ENCODE results near the gene CDC42BPB.
A peak's percentile ranks its signal among the peaks of the same experiment; 100 is the strongest.
"Not testable (repeated sequence)": the region's sequence is repeated elsewhere in the genome, so short reads cannot be mapped to it uniquely, and the experiment has no call there.

The CDC42BPB gene

DNA sequence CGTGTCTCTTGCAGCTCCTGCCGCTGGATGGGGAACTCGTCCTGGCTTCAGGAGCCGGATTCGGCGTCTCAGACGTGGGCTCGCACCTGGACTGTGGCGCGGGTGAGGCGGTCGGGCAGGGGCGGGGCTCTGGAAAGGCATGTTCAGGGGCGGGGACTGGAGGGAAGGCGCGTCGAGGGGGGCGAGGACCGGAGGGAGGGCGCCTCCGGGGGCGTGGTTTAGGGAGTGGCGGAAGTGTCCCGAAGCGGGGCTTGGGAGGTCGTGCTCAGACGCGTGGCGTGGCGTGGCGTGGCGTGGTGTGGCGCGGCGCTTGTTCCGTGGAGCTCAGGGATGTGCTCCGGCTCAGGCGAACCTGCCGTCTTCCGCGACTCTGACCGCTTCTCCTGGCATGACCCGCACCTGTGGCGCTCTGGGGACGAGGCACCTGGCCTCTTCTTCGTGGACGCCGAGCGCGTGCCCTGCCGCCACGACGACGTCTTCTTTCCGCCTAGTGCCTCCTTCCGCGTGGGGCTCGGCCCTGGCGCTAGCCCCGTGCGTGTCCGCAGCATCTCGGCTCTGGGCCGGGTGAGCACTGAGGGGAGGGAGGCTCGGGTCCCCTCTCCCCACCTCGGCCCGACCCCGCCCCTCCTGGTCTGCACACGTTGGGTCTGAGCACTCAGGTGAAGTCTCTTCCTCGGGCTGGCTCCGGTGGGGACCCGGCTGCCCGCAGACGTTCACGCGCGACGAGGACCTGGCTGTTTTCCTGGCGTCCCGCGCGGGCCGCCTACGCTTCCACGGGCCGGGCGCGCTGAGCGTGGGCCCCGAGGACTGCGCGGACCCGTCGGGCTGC lies 128.7 kb downstream of the CDC42BPB start:
- DNase-seq (ENCODE audit: low read depth), result peak; percentile 61

DNA sequence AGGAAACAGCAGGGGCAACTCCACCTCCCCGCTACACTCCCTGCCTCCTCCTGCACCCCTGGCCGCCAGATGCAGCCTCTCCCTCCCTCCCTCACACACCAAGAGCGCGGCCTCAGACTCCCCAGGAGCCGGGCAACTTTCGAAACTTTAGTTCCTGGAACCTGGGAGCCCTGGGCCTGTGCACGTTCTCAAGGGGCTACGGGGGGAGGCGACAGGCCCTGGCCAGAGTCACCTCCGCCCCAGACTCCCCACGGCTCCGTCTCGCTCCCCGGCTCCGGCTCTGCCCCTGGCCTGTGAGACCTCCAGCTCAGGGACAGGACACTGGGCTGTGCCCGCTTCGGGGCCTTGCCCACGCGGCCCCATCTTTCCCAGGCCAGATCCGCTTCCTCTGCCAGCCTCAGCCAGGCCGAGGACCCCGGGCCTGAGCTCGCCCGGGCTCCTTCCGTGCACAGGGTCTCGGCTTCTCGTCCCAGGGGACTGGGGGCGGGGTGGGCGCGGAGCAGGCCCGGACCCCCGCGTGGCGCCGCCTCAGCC lies 129.4 kb downstream of the CDC42BPB start:
- DNase-seq (ENCODE audit: low read depth), result no peak

DNA sequence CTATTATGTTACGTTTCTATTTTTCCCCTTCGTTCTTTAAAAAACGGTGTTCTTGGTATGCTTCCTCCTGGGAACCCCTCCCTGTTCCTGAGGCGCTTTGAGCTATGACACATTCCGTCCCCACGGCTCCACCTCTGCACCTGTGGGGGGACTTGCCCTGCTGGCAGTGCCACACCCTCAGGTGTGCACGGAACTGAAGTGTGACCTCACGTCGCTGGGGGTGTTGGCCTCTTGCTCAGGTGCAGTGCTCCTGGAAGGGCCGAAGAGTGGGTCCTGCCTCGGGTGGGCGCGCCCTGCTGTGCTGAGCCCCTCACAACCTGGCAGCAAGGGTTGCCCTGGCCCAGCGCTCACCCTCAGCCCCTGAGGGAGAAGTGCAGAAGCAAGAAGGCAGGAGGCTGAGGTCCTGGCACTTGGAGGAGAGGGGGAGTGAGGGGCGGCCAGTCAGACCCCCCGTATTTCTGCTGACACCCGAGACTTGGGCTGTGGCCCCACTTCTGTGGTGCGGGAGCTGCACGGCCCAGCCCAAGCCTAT lies 129.9 kb downstream of the CDC42BPB start:
- DNase-seq (ENCODE audit: low read depth), result no peak

GRCh38 chr14:102926840-102927239 lies 130.5 kb downstream of the CDC42BPB start:
- DNase-seq (ENCODE audit: low read depth), result not testable (repeated sequence)

- DNase-seq (ENCODE audit: low read depth), result no peak
Measured at GRCh38 chr14:102926104-102926503, 131.2 kb downstream of the CDC42BPB start.

DNA sequence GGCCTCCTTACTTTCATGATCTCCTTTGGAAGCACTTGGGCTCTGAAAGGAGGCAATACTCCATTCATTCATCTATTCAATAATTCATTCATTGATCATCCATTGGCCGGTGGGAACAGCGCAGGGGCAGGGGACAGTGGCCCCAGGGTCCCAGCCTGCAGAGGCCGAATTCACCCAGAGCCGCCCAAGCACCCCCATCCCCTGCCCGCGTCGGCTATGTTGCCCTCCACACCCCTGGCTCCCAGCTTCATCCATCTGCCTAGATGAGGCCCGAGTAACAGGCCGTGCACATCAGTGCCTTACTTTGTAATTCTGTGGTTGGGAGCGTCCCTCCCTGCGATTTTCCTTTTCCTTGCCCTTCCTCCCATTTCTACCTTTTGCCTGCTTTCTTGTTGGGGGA lies 131.7 kb downstream of the CDC42BPB start:
- no peak for DNase-seq (ENCODE audit: low read depth)

DNA sequence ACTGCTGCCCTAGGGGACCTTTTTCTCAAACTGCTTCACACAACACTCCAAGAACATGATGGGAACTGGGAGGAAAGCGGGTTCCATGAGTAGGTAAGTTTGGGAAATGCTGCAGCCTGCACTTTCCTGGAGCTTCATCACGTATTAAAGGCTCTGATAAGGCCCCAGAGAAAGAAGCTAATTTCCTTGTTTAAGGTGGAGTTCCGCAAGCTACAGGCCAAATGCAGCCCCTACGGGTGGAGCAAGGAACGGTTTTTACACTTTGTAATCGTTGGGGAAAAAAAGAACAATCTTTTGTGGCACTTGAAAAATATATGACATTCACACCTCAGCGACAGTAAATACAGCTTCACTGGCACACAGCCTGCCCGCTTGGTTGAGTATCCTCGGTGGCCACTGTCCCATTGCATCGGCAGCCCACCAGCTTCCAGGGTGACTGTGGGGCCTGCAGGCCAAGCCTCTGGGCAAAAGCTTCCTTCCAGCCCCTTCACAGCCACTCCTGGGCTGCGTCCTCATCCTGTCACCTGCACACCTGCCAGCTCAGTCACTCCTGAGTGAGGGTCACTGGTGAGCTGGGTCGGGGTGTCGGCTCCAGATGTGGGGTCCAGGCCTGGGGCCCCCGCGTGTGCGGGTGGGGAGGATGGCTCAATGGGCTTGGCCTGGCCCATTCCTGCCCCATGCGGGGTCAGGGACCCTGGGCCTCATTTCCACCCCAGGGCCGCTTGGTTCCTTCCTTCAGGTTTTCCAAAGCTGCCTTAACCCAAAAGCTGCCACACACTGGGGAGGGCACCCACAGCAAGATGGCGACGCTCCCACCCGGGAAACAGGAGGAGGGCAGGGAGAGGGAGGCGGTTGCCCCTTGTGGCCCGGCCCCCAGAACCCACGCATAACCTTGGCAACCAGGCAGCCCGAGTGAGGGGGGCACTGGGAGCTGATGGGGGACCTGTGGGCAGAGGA lies 132.4 kb downstream of the CDC42BPB start:
- DNase-seq (ENCODE audit: low read depth), result no peak

- DNase-seq (ENCODE audit: low read depth), result no peak
Measured at GRCh38 chr14:102923925-102924486, 133.3 kb downstream of the CDC42BPB start.

DNA sequence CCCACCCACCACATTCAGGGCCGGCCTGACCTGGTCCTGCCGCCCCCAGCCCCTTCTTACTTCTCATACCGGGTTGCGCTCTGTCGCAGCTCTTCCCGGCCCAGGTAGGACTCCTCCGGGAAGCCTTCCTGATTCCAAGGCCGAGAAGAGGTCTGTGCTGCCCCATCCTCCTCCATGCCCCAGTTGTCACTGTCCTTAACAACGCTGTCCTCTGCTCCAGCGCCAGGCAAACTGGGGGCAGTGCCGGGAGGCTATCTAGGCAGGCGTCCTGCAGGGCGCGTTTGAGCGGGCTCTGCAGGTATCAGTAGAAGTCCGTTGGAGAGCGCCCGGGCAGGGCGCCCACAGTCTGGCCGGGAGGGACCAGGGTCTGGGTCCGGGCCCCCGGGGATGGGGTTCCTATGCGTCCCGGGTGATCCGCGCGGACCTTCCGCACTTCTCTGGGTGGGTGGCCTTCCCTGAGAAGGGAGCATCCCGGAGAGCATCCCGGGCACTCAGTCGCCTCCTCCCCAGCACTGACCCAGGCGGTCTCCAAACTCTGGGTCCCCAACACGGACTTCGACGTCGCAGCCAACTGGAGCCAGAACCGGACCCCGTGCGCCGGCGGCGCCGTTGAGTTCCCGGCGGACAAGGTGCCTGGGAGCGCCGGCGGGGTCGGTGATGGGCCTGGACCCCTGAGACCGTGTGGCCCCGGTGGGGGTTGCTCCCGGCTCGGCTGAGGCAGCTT lies 134.0 kb downstream of the CDC42BPB start:
- no peak for DNase-seq (ENCODE audit: low read depth)

- DNase-seq (ENCODE audit: low read depth), result no peak
Measured at GRCh38 chr14:102922490-102923200, 134.7 kb downstream of the CDC42BPB start, which contains the start of gene AMN. Gene AMN (plus strand): TSS chr14:102922663. CDS start chr14:102922689, 26 bp downstream.

GRCh38 chr14:102920998-102921304 lies 136.4 kb downstream of the CDC42BPB start:
- DNase-seq (ENCODE audit: low read depth), result no peak

DNA sequence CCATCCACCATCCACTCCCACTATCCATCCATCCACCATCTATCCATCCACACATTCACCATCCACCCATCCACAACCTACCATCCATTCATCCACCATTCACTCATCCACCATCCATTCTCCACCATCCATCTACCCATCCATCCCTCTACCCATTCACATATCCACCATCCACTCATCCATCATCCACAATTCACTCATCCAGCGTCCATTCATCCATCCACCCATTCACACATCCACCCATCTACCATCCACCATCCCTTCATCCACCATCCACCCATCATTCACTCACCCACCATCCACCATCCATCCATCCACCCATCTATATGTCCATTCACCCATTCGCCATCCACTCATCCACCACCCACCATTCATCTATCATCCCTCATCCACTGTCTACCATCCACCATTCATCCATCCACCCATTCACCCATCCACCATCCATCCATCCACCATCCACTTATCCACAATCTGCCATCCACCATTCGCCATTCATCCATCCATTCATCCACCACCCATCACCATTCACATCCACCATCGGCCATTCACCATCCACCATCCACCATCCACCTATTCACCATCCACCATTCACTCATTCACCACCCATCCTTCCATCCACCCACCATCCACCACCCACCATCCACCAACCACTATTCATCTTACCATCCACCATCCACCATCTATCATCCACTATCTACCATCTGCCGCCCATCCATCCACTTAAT lies 136.9 kb downstream of the CDC42BPB start:
- DNase-seq (ENCODE audit: low read depth), result no peak

GRCh38 chr14:102918438-102918837 lies 138.9 kb downstream of the CDC42BPB start:
- DNase-seq (ENCODE audit: low read depth), result no peak

DNA sequence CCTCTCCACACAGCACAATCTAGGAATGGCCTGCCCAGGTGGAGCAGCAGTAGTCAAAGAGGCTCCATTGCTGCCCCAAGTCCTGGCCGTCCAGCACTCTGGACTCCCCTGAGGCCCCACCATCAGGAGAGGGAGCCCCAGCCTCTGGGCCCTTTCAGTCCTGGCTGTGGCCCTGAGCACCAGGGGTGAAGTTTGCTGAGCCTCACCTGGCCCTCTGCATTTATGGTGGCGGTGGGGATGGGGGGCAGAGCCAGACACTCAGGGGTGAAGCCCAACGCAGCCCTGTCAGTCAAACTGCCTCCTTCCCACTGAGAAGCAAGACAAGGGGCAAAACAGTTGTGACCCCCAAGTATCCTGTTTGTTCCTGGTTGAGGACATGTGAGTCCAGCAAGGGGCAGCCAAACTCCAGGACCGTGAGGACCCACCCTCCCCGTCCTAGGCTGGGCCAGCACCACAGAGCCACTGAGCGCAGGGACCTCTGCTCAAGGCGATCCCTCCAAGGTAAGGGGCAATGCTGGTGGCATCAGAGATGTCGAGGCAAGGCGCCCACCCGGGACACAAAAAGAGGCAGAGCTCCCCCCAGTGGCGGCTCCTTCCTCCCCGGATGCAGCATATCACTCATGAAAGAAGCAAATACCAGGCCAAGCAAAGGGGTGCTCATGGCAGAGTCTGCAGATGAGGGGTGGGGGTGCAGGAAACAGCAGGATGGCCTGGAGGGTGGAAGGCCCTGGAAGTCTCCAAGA lies 139.7 kb downstream of the CDC42BPB start:
- DNase-seq (ENCODE audit: low read depth), result peak; percentile 38

DNA sequence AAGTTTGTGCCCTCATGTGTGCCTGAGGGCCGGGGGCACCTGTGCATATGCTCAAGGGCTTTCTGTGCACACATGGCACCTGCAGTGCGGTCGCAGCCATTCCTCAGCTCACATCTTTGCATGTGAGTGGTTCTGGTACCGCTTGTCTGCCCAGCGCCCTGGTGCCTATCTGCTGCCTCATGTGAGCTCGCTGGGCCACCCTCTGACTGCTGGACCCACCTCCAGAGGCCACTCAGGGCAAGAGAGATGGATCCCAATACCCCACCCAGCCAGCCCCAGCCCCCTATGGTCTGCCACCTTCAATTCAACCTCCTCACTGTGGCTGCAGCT lies 140.3 kb downstream of the CDC42BPB start:
- DNase-seq (ENCODE audit: low read depth), result no peak

GRCh38 chr14:102916347-102917055 lies 140.8 kb downstream of the CDC42BPB start:
- DNase-seq (ENCODE audit: low read depth), result no peak

- DNase-seq (ENCODE audit: low read depth), result no peak
Measured at GRCh38 chr14:102915292-102916110, 141.8 kb downstream of the CDC42BPB start.
